Fibroblast of villous mesenchyme (primary cell): ENCODE measurements around the gene DPH7. TPM values are rescaled to one million over a fixed set of nuclear protein-coding genes. Genes with fewer than 3 reads are reported as not detected.

Source experiments
- DNase-seq: peaks from one replicate; pipeline ENCODE4 v3.0.0-alpha.2; 2010; ENCODE audit warnings: low read depth
- H3K4me3 ChIP-seq: 2 replicates; pipeline ENCODE4 v1.5.1; 2011; ENCODE audit warnings: low read depth, mild to moderate bottlenecking, low read length
- CTCF ChIP-seq: IDR thresholded peaks from 2 replicates; pipeline ENCODE4 v1.5.1; 2012; ENCODE audit warnings: low read depth, mild to moderate bottlenecking, low read length; ENCODE audit not compliant: insufficient read depth
- total RNA-seq: library from RNA; depleted of rRNA; stranded (reverse); fragments of >200 nt; gene quantifications from 2 replicates; pipeline ENCODE4 v1.2.3, GENCODE V29; 2012

The DPH7 gene
- total RNA-seq, 1 donor = 22.0 TPM

- no peak for TF ChIP-seq CTCF
- DNase-seq = no peak
Measured at GRCh38 chr9:137613259-137613658, 34.5 kb upstream of the DPH7 start.

GRCh38 chr9:137612741-137613142 lies 34.0 kb upstream of the DPH7 start:
- no peak for DNase-seq
- TF ChIP-seq CTCF = no peak
- H3K4me3 ChIP-seq = no peak overlapping the region

More at GRCh38 chr9:137613259-137613658, 34.5 kb upstream of the DPH7 start:
- no peak overlapping the region for H3K4me3 ChIP-seq

- TF ChIP-seq CTCF = no peak
- no peak overlapping the region for H3K4me3 ChIP-seq
- DNase-seq = peak; percentile 74
Measured at GRCh38 chr9:137611623-137612609, 33.2 kb upstream of the DPH7 start.

- no peak for DNase-seq
- H3K4me3 ChIP-seq = no peak overlapping the region
- TF ChIP-seq CTCF = no peak
Measured at GRCh38 chr9:137610944-137611343, 32.2 kb upstream of the DPH7 start.

- TF ChIP-seq CTCF = no peak
- H3K4me3 ChIP-seq = peak overlapping the region; percentile 65
- peak; percentile 33 for DNase-seq
Measured at GRCh38 chr9:137607141-137607857, 28.6 kb upstream of the DPH7 start.

- DNase-seq = no peak
- no peak for TF ChIP-seq CTCF
- H3K4me3 ChIP-seq = peak overlapping the region; percentile 65
Measured at GRCh38 chr9:137606734-137607138, 28.0 kb upstream of the DPH7 start.
